Embryonic facial prominence (tissue), 1 donor: ENCODE measurements around the gene CASK.

ENCODE experiments used
- DNase-seq: peaks from one replicate; pipeline ENCODE4 v3.0.0-alpha.2; 2016; ENCODE audit errors: extremely low spot score

Gene CASK

GRCh38 chrX:41913476-41913875 lies 9.9 kb downstream of the CASK start:
- DNase-seq: no peak

GRCh38 chrX:41912923-41913322 lies 10.4 kb downstream of the CASK start:
- no peak for DNase-seq

GRCh38 chrX:41909068-41909467 lies 14.3 kb downstream of the CASK start:
- no peak for DNase-seq

- DNase-seq: no peak
These were observed 16.7 kb downstream of the CASK start for GRCh38 chrX:41906515-41907187.

- no peak for DNase-seq
These were observed 19.8 kb downstream of the CASK start for GRCh38 chrX:41903544-41903943.

- no peak for DNase-seq
These were observed 23.0 kb downstream of the CASK start for GRCh38 chrX:41900321-41900720.

- DNase-seq: no peak
These were observed 27.5 kb downstream of the CASK start for GRCh38 chrX:41895826-41896225.

- DNase-seq: no peak
These were observed 33.3 kb downstream of the CASK start for GRCh38 chrX:41890026-41890423.

- DNase-seq: no peak
These were observed 33.9 kb downstream of the CASK start for GRCh38 chrX:41889317-41890025.

GRCh38 chrX:41887691-41888090 lies 35.7 kb downstream of the CASK start:
- no peak for DNase-seq

GRCh38 chrX:41885724-41886123 lies 37.6 kb downstream of the CASK start:
- no peak for DNase-seq

- DNase-seq: no peak
These were observed 42.2 kb downstream of the CASK start for GRCh38 chrX:41881166-41881565.

GRCh38 chrX:41877167-41877566 lies 46.2 kb downstream of the CASK start:
- no peak for DNase-seq

GRCh38 chrX:41875142-41875541 lies 48.2 kb downstream of the CASK start:
- no peak for DNase-seq

- no peak for DNase-seq
These were observed 52.6 kb downstream of the CASK start for GRCh38 chrX:41870719-41871151.

GRCh38 chrX:41868392-41868977 lies 54.9 kb downstream of the CASK start:
- DNase-seq: no peak

- no peak for DNase-seq
These were observed 59.8 kb downstream of the CASK start for GRCh38 chrX:41863343-41864203.

- no peak for DNase-seq
These were observed 60.7 kb downstream of the CASK start for GRCh38 chrX:41862562-41863184.

GRCh38 chrX:41858161-41858775 lies 65.1 kb downstream of the CASK start:
- DNase-seq: no peak

GRCh38 chrX:41857670-41858069 lies 65.7 kb downstream of the CASK start:
- no peak for DNase-seq

- DNase-seq: no peak
These were observed 76.6 kb downstream of the CASK start for GRCh38 chrX:41846714-41847113.
